Retinal pigment epithelial cell (primary cell): ENCODE results near the gene PRICKLE3.
"Not testable (repeated sequence)": the region's sequence is repeated elsewhere in the genome, so short reads cannot be mapped to it uniquely, and the experiment has no call there.

ENCODE experiments used
- DNase-seq: peaks from one replicate; pipeline ENCODE4 v3.0.0-alpha.2; 2010; ENCODE audit warnings: low read depth
- H3K4me3 ChIP-seq: 2 replicates; pipeline ENCODE4 v1.5.1; 2011; ENCODE audit warnings: mild to moderate bottlenecking, low read length, control low read depth, moderate library complexity
- TF ChIP-seq, protein P1 (sequence below): conservative IDR thresholded peaks from 2 replicates; pipeline ENCODE4 v1.5.1; 2011; ENCODE audit warnings: low read depth, low read length, control low read depth, inconsistent platforms

PRICKLE3 gene

DNA sequence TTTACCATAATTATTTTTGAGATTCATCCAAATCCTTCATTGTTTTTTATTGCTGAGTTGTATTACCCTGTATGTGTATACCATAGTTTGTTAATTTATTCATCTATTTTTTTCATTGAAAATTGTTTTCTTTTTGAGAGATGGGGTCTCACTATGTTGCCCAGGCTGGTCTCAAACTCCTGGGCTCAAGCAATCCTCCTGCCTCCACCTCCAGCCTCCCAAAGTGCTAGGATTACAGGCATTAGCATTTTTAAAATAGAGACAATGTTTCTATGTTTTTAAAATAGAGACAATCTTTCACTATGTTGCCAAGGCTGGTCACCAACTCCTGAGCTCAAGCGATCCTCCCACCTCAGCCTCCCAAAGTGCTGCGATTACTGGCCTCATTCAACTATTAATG is 25.3 kb downstream of the PRICKLE3 start:
- TF ChIP-seq, protein P1, sequence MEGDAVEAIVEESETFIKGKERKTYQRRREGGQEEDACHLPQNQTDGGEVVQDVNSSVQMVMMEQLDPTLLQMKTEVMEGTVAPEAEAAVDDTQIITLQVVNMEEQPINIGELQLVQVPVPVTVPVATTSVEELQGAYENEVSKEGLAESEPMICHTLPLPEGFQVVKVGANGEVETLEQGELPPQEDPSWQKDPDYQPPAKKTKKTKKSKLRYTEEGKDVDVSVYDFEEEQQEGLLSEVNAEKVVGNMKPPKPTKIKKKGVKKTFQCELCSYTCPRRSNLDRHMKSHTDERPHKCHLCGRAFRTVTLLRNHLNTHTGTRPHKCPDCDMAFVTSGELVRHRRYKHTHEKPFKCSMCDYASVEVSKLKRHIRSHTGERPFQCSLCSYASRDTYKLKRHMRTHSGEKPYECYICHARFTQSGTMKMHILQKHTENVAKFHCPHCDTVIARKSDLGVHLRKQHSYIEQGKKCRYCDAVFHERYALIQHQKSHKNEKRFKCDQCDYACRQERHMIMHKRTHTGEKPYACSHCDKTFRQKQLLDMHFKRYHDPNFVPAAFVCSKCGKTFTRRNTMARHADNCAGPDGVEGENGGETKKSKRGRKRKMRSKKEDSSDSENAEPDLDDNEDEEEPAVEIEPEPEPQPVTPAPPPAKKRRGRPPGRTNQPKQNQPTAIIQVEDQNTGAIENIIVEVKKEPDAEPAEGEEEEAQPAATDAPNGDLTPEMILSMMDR: no peak
- no peak overlapping the region for H3K4me3 ChIP-seq

DNA sequence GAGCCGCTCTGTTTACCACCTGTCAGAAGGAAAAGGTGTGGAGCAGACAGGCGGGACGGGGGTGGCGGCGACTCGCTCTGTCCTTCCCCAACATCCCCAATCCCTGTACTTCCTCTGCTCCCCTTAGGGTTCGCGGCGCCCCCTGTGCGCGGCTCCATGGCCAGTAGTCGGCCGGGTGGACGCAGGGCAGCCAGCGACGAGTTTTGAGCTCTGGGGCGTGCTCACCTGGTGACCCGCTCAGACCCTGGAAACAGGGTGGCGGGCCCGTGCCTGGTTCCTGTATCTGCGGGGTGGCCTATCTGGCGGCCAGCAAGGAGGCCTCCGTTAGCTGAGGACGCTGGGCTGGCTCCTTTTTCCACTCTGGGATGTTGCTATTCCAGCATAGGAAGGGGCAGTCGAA is 29.0 kb downstream of the PRICKLE3 start:
- no peak overlapping the region for H3K4me3 ChIP-seq
- DNase-seq: no peak
- TF ChIP-seq, protein P1: no peak

More for the DNA sequence above, 25.3 kb downstream of the PRICKLE3 start:
- DNase-seq: no peak

DNA sequence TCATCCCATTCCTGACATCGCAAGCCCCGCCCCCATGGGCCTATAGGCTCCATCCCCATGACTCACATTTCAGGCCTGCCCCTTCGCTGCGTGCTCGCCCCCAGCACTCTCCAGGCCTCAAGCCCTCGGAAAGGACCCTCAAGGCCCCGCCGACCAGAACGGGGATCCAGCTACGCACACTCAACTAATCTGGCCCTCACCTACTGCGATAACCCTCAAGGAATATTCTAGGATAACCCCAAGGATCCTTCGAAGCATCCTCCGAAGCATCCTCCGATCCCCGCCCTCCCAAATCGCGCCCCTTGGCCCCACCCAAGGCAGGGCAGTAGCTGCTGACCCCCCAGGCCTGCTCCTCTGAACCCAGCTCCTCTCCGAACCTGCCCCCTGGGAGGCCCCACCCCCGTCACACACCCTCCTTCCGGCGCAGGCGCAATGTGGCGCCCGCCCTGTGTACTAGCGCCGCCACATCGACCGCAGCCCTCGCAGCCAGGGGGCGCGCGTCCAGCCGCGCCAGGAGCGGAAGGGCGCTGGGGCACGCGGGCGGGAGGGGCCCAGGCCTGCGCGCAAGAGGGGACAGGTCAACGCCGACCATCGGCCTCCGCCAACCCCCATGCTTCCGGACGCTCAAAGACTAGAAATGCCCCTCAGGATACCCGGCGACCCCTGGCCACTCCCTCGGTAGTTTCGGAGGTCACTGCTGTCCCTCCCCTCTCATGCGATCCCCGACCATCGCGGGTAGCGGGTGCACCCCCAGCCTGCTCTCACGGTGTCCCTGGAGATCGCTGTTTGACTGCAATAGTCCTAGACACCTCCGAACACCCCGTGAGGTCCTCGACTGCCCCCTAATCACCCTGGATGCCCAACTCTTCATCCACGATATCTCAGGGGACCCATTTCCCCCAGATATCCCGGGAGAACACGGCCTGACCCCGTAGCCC is 30.0 kb downstream of the PRICKLE3 start:
- TF ChIP-seq, protein P1: peak; percentile 60
- peak; percentile 64 for DNase-seq
- H3K4me3 ChIP-seq: peak overlapping the region; percentile 45

DNA sequence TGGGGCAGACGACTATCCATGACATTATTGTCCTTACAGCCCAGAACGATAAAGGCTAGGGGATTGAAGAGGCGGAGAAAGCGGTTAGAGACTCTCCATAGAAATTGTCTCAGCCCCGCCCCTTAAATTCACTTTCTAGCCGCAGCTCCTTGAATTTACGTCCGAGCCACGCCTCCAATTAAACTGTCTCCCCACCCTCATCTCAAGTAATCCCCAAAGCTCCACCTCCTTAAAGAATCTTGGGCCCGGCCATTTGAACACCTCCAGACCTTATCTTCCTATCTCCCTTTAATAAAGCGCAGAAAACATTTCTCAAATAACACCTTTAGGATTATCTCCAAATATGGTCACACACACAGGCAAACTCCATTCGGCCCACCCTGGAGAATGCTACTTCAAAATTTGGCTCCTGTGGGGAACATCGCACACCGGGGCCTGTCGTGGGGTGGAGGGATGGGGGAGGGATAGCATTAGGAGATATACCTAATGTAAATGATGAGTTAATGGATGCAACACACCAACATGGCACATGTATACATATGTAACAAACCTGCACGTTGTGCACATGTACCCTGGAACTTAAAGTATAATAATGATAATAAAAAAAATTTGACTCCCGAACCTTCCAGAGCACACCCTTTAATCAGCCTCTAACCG is 30.8 kb downstream of the PRICKLE3 start:
- DNase-seq: no peak
- peak overlapping the region; percentile 33 for H3K4me3 ChIP-seq
- TF ChIP-seq, protein P1: no peak

DNA sequence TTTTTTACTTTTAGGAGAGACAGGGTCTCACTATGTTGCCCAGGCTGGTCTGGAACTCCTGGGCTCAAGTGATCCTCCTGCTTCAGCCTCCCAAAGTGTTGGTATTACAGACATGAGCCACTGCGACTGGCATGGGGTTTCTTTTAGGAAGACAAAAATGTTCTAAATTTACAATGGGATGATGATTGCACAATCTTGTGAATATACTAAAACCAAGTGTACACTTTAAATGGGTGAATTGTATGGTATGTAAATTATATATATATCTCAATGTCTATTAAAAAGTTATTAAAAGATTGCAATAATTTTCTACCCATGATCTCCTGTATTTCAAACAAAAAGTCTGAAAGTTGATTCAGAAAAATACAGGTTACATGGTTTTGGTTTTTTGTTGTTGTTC is 32.7 kb downstream of the PRICKLE3 start:
- no peak for DNase-seq
- H3K4me3 ChIP-seq: no peak overlapping the region
- TF ChIP-seq, protein P1: no peak

DNA sequence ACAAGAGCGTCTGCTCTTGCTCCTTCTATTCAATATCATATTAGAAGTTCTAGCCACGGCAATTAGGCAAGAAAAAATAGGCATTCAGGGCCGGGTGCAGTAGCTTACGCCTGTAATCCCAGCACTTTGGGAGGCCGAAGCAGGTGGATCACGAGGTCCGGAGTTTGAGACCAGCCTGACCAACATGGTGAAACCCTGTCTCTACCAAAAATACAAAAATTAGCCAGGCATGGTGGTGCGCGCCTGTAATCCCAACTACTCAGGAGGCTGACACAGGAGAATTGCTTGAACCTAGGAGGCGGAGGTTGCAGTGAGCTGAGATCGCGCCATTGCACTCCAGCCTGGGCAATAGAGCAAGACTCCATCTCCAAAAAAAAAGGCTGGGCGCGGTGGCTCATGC is 36.9 kb downstream of the PRICKLE3 start:
- not testable (repeated sequence) for DNase-seq, H3K4me3 ChIP-seq

DNA sequence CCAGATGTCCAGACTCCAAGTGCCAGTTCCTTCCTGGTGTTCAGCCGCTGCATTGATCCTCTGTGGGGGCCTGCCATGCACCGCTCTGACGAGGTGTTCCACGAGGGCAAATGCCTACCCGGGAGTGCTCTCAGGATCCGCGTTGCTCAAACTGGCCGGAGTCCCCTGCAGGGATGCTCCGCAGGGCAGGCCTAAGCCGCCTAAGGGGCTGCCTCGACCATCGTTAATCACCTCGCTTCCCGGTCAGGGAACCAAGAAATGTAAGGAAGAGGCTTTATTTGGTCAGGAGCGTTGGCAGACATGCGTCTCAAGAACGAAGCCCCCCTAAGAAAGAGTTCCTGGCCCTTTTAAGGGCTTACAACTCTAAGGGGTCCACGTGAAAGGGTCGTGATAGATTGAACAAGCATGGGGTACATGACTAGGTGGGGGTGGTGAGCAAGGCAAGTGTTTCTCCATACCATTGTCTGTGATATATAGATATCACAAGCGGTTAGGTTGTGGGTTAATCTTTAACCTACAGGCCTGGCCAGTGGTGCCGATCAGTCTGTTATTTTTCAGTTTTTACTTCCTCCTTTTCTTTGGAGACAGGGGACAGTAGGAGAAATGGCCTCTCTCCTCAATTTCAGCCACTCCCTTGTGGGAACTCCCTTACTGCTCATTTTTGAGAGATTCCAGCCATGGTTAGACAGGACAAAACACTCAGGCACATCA is 37.6 kb downstream of the PRICKLE3 start:
- not testable (repeated sequence) for H3K4me3 ChIP-seq, DNase-seq
